NT2/D1 (cell line): ENCODE data around the gene POU3F2.
A peak's percentile ranks its signal among the peaks of the same experiment; 100 is the strongest.

Experiments
- DNase-seq: peaks from one replicate; pipeline ENCODE4 v3.0.0-alpha.2; 2011; ENCODE audit warnings: low read depth, low spot score
- H3K27me3 ChIP-seq: 2 replicates; pipeline ENCODE4 v1.6.0; 2011; ENCODE audit warnings: mild to moderate bottlenecking; ENCODE audit not compliant: insufficient read length, insufficient read depth
- H3K36me3 ChIP-seq: 2 replicates; pipeline ENCODE4 v1.6.1; 2011; ENCODE audit warnings: mild to moderate bottlenecking, low read length, mixed read lengths; ENCODE audit not compliant: insufficient read depth, insufficient read length
- H3K4me1 ChIP-seq: 2 replicates; pipeline ENCODE4 v1.5.1; 2011; ENCODE audit not compliant: insufficient read depth, insufficient read length
- H3K4me3 ChIP-seq: 2 replicates; pipeline ENCODE4 v1.5.1; 2011; ENCODE audit warnings: low read depth; ENCODE audit not compliant: insufficient read length
- H3K9ac ChIP-seq: 2 replicates; pipeline ENCODE4 v1.6.0; 2011; ENCODE audit warnings: low read depth; ENCODE audit not compliant: insufficient read length
- H3K9me3 ChIP-seq: 2 replicates; pipeline ENCODE4 v1.5.1; 2011; ENCODE audit warnings: mild to moderate bottlenecking, low read length; ENCODE audit not compliant: insufficient read depth
- SUZ12 ChIP-seq: IDR thresholded peaks from 2 replicates; pipeline ENCODE4 v1.6.1; 2011; ENCODE audit not compliant: insufficient read length, insufficient read depth; ENCODE audit errors: extremely low read depth
- YY1 ChIP-seq: IDR thresholded peaks from 2 replicates; pipeline ENCODE4 v1.6.1; 2011; ENCODE audit not compliant: insufficient read length, insufficient read depth
- ZNF274 ChIP-seq: IDR thresholded peaks from 2 replicates; pipeline ENCODE4 v1.6.1; 2011; ENCODE audit warnings: mild to moderate bottlenecking, low read depth, low read length

Gene POU3F2

DNA sequence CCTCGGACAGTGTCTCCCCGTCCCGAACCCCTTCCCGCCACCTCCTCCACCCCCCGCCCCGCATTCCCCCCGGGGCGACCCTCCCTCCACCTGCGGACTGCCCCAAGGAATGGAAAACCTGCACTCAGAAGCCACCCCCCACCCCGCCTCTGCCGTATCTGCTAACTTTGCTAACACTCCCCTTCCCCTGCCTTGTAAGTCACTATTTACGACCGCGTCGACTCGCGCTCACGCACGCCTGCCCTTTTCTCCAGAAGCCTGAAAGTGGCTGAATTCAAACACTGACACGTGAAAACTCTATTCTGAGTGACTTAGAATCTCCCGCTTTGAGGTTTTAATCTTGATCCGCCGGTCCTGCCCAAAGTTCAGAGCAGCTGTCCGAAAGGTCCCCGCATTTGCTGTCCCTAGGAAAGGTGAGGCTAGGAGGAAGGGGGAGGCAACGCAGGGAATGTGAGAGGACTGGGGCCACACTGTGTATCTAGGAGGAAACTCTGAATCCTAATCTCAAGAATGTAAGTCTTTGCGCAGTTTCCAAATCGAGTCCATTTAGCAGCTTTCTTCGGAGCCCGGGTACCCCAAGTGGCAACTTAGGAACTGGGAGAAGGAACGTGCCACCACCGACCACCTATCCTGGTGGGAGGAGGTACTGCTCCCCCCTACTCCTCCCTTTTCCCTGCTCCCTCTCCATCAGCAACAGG lies 9.3 kb upstream of the POU3F2 start:
- H3K9ac ChIP-seq: peak overlapping the region; percentile 64
- H3K27me3 ChIP-seq: peaks cover 83% of the 10 kb centered on the region
- H3K4me1 ChIP-seq: no peaks in the 10 kb centered on the region
- H3K4me3 ChIP-seq: peak overlapping the region; percentile 41
- H3K9me3 ChIP-seq: no peaks in the 10 kb centered on the region
- no peak for DNase-seq
- H3K36me3 ChIP-seq: no peaks in the 10 kb centered on the region
- TF ChIP-seq YY1: no peak
- TF ChIP-seq SUZ12: no peak
- no peak for TF ChIP-seq ZNF274

DNA sequence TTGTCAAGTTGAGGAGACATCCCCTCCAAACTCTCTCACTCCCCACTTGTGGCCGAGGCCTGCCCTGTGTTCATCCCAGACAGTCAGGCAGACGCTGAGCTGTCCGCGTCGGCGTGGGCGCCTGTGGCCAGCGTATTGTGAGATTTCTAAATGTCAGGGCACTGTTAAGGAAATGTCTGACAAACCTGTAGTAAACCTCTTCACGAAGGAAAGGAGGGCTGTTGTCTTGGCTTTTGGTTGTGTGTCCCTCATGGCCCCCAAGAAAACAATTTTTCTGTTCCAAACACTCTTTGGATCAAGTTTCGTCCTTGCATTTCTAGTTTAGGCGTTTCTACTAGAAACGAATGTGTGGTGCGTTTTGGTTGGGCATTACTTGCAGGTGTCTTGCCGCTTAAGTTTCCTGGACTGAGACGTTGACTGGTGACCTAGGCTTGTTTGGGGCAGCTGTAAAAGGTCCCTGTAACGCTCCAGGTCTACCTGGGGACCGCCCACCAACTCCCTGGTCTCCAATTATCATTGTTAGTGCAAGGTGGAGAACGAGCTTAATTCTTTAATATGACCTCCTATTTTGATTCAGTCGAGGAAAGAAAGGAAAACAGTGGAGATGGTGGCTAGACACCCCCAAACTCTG lies 8.7 kb upstream of the POU3F2 start:
- H3K4me3 ChIP-seq: no peak overlapping the region
- DNase-seq: no peak
- no peaks in the 10 kb centered on the region for H3K4me1 ChIP-seq
- no peak overlapping the region for H3K9ac ChIP-seq
- peaks cover 90% of the 10 kb centered on the region for H3K27me3 ChIP-seq
- TF ChIP-seq YY1: no peak
- no peak for TF ChIP-seq ZNF274
- no peak for TF ChIP-seq SUZ12
- no peaks in the 10 kb centered on the region for H3K9me3 ChIP-seq
- no peaks in the 10 kb centered on the region for H3K36me3 ChIP-seq

- TF ChIP-seq SUZ12: peak; percentile 70
- no peak for TF ChIP-seq ZNF274
- no peak for DNase-seq
- no peaks in the 10 kb centered on the region for H3K9me3 ChIP-seq
- H3K36me3 ChIP-seq: no peaks in the 10 kb centered on the region
- peaks cover 5% of the 10 kb centered on the region for H3K4me1 ChIP-seq
- peaks cover 98% of the 10 kb centered on the region for H3K27me3 ChIP-seq
- no peak overlapping the region for H3K9ac ChIP-seq
- H3K4me3 ChIP-seq: peak overlapping the region; percentile 18
Observed at GRCh38 chr6:98827295-98828159, 6.8 kb upstream of the POU3F2 start.

DNA sequence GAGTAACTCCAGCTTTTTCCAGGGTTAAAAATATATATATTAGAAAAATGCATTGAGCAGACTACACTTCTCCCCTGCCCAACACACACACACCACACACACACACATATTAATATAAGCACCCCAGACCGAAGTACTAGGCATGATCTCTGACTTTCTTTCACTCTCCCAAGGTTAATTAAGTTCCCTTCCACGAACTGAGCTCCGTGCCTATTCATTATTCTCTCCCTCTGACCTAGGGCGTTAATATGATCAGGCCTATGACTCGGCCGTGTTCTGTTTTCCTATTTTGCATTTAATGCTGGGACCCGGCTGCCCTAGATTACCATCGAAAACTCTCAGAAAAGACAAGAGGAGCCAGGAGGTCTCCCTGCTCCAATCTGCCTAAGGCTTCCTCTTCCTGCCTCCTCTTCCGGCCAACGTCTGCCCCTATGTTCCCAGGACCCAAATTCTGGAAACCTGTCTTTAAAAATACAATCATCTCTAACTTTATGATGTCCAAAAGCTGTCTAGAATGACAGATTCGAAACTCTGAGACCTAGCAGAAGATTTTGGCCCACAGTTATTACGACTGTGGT lies 6.1 kb upstream of the POU3F2 start:
- no peak for DNase-seq
- peaks cover 99% of the 10 kb centered on the region for H3K27me3 ChIP-seq
- H3K4me1 ChIP-seq: peaks cover 7% of the 10 kb centered on the region
- no peaks in the 10 kb centered on the region for H3K36me3 ChIP-seq
- H3K4me3 ChIP-seq: no peak overlapping the region
- TF ChIP-seq YY1 (no peak), ZNF274 (no peak), SUZ12 (no peak)
- no peak overlapping the region for H3K9ac ChIP-seq
- no peaks in the 10 kb centered on the region for H3K9me3 ChIP-seq

DNA sequence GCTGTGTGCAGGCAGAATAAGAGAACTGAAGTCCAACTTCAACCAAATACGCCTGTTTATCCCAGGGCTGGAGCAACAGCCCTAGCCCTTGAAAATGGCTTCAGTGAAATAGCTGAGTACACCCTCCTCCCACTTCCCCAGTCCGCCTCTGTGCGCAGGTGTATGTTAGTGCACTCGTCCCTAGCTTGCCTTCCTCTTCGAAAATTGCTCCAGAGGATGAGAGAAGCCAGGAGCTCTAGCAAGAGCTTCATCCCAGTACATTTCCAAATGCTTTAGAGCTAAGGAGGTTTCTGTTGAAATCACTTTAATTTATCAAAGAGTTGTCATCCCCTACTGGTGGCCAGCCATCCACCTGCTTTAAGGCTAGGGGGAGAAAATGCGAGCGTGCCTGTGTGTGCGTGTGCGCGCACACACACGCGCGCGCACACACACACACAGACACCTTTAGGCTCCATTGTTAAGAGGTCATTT lies 5.4 kb upstream of the POU3F2 start:
- peaks cover 99% of the 10 kb centered on the region for H3K27me3 ChIP-seq
- no peak overlapping the region for H3K9ac ChIP-seq
- no peak for TF ChIP-seq SUZ12
- TF ChIP-seq YY1: no peak
- TF ChIP-seq ZNF274: no peak
- DNase-seq: no peak
- no peaks in the 10 kb centered on the region for H3K36me3 ChIP-seq
- no peak overlapping the region for H3K4me3 ChIP-seq
- H3K9me3 ChIP-seq: no peaks in the 10 kb centered on the region
- peaks cover 7% of the 10 kb centered on the region for H3K4me1 ChIP-seq

DNA sequence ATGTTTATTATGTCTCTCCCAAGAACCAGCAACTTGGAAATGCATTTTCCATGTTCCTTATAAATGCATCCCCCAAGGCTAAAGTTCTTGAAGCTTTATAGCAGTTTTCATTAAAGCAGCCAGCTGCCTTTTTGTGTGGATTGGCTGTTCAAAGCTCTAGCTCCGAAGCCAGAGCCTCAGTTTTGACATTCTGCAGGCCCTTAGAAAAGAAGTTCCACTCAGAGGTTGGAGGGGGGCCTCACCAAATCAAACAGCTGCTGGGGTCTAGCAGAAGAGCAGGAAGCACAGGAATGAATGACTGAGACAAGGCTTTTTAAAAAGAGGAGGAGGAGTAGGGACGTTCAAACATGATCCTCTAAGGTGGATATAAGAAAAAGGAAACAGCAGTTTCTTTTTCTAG lies 4.2 kb upstream of the POU3F2 start:
- Histone ChIP-seq H3K36me3 (no peaks in the 10 kb centered on the region), H3K27me3 (peaks cover 90% of the 10 kb centered on the region), H3K4me1 (peaks cover 7% of the 10 kb centered on the region), H3K4me3 (no peak overlapping the region), H3K9me3 (no peaks in the 10 kb centered on the region), H3K9ac (no peak overlapping the region)
- no peak for TF ChIP-seq ZNF274
- TF ChIP-seq SUZ12: no peak
- DNase-seq: no peak
